Stimulated activated CD4-positive, alpha-beta T cell treated with anti-CD3 and anti-CD28 coated beads, Interleukin-2, amount 100 ng/mL, for 24 hours (primary cell): ENCODE results near the gene COMMD10.
"Not testable (repeated sequence)": the region's sequence is repeated elsewhere in the genome, so short reads cannot be mapped to it uniquely, and the experiment has no call there.

Experiments used
- DNase-seq, 2 donors: peaks; one replicate each; pipeline ENCODE4 v3.0.0-alpha.2; 2020

COMMD10 gene

GRCh38 chr5:116098998-116099397 lies 14.2 kb downstream of the COMMD10 start:
- no peak for DNase-seq

GRCh38 chr5:116104941-116105340 lies 20.1 kb downstream of the COMMD10 start:
- not testable (repeated sequence) for DNase-seq

- no peak for DNase-seq
Measured at GRCh38 chr5:116115163-116115562, 30.3 kb downstream of the COMMD10 start.

- DNase-seq = no peak
Measured at GRCh38 chr5:116130471-116130870, 45.6 kb downstream of the COMMD10 start.

- DNase-seq = no peak
Measured at GRCh38 chr5:116130976-116131375, 46.2 kb downstream of the COMMD10 start.

GRCh38 chr5:116133281-116133680 lies 48.5 kb downstream of the COMMD10 start:
- DNase-seq = no peak

- DNase-seq = peak in 1 of 2 donors; percentile 19
Measured at GRCh38 chr5:116135344-116135743, 50.5 kb downstream of the COMMD10 start.

- no peak for DNase-seq
Measured at GRCh38 chr5:116137544-116138378, 52.9 kb downstream of the COMMD10 start.

GRCh38 chr5:116142495-116142894 lies 57.7 kb downstream of the COMMD10 start:
- no peak for DNase-seq

GRCh38 chr5:116144103-116144502 lies 59.3 kb downstream of the COMMD10 start:
- DNase-seq = no peak

- DNase-seq = no peak
Measured at GRCh38 chr5:116144991-116145390, 60.2 kb downstream of the COMMD10 start.

GRCh38 chr5:116145416-116145815 lies 60.6 kb downstream of the COMMD10 start:
- no peak for DNase-seq

GRCh38 chr5:116152169-116152568 lies 67.3 kb downstream of the COMMD10 start:
- DNase-seq = no peak

- no peak for DNase-seq
Measured at GRCh38 chr5:116153687-116154174, 68.9 kb downstream of the COMMD10 start.

GRCh38 chr5:116154252-116154651 lies 69.4 kb downstream of the COMMD10 start:
- DNase-seq = no peak

GRCh38 chr5:116154931-116155330 lies 70.1 kb downstream of the COMMD10 start:
- no peak for DNase-seq

- DNase-seq = no peak
Measured at GRCh38 chr5:116157902-116158301, 73.1 kb downstream of the COMMD10 start.

GRCh38 chr5:116159006-116159405 lies 74.2 kb downstream of the COMMD10 start:
- DNase-seq = no peak

- DNase-seq = no peak
Measured at GRCh38 chr5:116174111-116174510, 89.3 kb downstream of the COMMD10 start.

- no peak for DNase-seq
Measured at GRCh38 chr5:116176121-116176520, 91.3 kb downstream of the COMMD10 start.

- no peak for DNase-seq
Measured at GRCh38 chr5:116178925-116179324, 94.1 kb downstream of the COMMD10 start.

GRCh38 chr5:116209166-116209565 lies 124.3 kb downstream of the COMMD10 start:
- no peak for DNase-seq

GRCh38 chr5:116212225-116212624 lies 127.4 kb downstream of the COMMD10 start:
- no peak for DNase-seq

GRCh38 chr5:116216246-116216645 lies 131.4 kb downstream of the COMMD10 start:
- no peak for DNase-seq
